SK-N-SH treated with all-trans-retinoic acid at 6 μM for 48 hours (cell line): ENCODE data around the gene DLX1.

Experiments used
- ATAC-seq: fragments of 200-7000 bp; cut with Tn5 transposase; 3 replicates; pipeline ENCODE4 v1.9.1; 2020; ENCODE audit warnings: mild to moderate bottlenecking, moderate library complexity
- ARNTL ChIP-seq: fragments of 450-650 bp; formaldehyde crosslinking; IDR thresholded peaks from 2 replicates; pipeline ENCODE4 v1.5.0; 2020; ENCODE audit warnings: low read depth, mild to moderate bottlenecking, moderate library complexity, borderline replicate concordance
- BACH2 ChIP-seq: fragments of 250-450 bp; sonication (Bioruptor Pico); IDR thresholded peaks from 2 replicates; pipeline ENCODE4 v1.9.0; 2021; ENCODE audit warnings: mild to moderate bottlenecking, borderline replicate concordance
- CREB5 ChIP-seq: fragments of 250-450 bp; sonication (Bioruptor Pico); IDR thresholded peaks from 2 replicates; pipeline ENCODE4 v1.5.1; 2020; ENCODE audit warnings: low read depth, mild to moderate bottlenecking, moderate library complexity
- CSDC2 ChIP-seq: fragments of 250-450 bp; sonication (Bioruptor Pico); IDR thresholded peaks from 2 replicates; pipeline ENCODE4 v1.5.0; 2020; ENCODE audit warnings: mild to moderate bottlenecking, moderate library complexity
- GLIS3 ChIP-seq: fragments of 250-450 bp; sonication (Bioruptor Pico); IDR thresholded peaks from 2 replicates; pipeline ENCODE4 v1.5.0; 2020; ENCODE audit warnings: mild to moderate bottlenecking, moderate library complexity
- ISL1 ChIP-seq: fragments of 250-450 bp; sonication (Bioruptor Pico); IDR thresholded peaks from 2 replicates; pipeline ENCODE4 v2.1.2; 2022; ENCODE audit warnings: mild to moderate bottlenecking, moderate library complexity
- OSR1 ChIP-seq: fragments of 250-450 bp; sonication (Bioruptor Pico); IDR thresholded peaks from 2 replicates; pipeline ENCODE4 v1.8.0; 2022; ENCODE audit warnings: moderate library complexity, mild to moderate bottlenecking, inconsistent platforms
- PATZ1 ChIP-seq: fragments of 250-450 bp; sonication (Bioruptor Pico); IDR thresholded peaks from 2 replicates; pipeline ENCODE4 v1.8.0; 2020; ENCODE audit warnings: mild to moderate bottlenecking, moderate library complexity, borderline replicate concordance
- PPARA ChIP-seq: fragments of 250-450 bp; sonication (Bioruptor Pico); IDR thresholded peaks from 2 replicates; pipeline ENCODE4 v1.5.0; 2020; ENCODE audit warnings: mild to moderate bottlenecking, borderline replicate concordance
- RARB ChIP-seq: fragments of 250-450 bp; sonication (Bioruptor Pico); IDR thresholded peaks from 2 replicates; pipeline ENCODE4 v1.8.0; 2021; ENCODE audit warnings: mild to moderate bottlenecking, moderate library complexity
- SNAI2 ChIP-seq: fragments of 250-450 bp; sonication (Bioruptor Pico); IDR thresholded peaks from 2 replicates; pipeline ENCODE4 v1.5.0; 2020; ENCODE audit warnings: mild to moderate bottlenecking, moderate library complexity
- TCF4 ChIP-seq: fragments of 250-450 bp; sonication (Bioruptor Pico); IDR thresholded peaks from 2 replicates; pipeline ENCODE4 v1.8.0; 2021; ENCODE audit warnings: mild to moderate bottlenecking, moderate library complexity, borderline replicate concordance
- TOX ChIP-seq: fragments of 250-450 bp; sonication (Bioruptor Pico); IDR thresholded peaks from 2 replicates; pipeline ENCODE4 v1.8.0; 2021; ENCODE audit warnings: mild to moderate bottlenecking, moderate library complexity, borderline replicate concordance
- ZFP3 ChIP-seq: fragments of 250-450 bp; sonication (Bioruptor Pico); IDR thresholded peaks from 2 replicates; pipeline ENCODE4 v1.5.0; 2020; ENCODE audit warnings: mild to moderate bottlenecking, moderate library complexity
- ZFP30 ChIP-seq: fragments of 450-650 bp; formaldehyde crosslinking; IDR thresholded peaks from 2 replicates; pipeline ENCODE4 v1.5.0; 2022; ENCODE audit warnings: mild to moderate bottlenecking, moderate library complexity
- ZNF565 ChIP-seq: fragments of 450-650 bp; formaldehyde crosslinking; conservative IDR thresholded peaks from 2 replicates; pipeline ENCODE4 v1.5.0; 2020; ENCODE audit warnings: low read depth, mild to moderate bottlenecking, moderate library complexity
- ZNF70 ChIP-seq: fragments of 450-650 bp; formaldehyde crosslinking; IDR thresholded peaks from 2 replicates; pipeline ENCODE4 v1.5.0; 2020; ENCODE audit warnings: mild to moderate bottlenecking, moderate library complexity
- ZNF8 ChIP-seq: fragments of 450-650 bp; formaldehyde crosslinking; IDR thresholded peaks from 2 replicates; pipeline ENCODE4 v1.5.0; 2020; ENCODE audit warnings: mild to moderate bottlenecking, moderate library complexity
- TF ChIP-seq, protein P1 (sequence below): fragments of 250-450 bp; sonication (Bioruptor Pico); IDR thresholded peaks from 2 replicates; pipeline ENCODE4 v1.5.0; 2020; ENCODE audit warnings: mild to moderate bottlenecking, moderate library complexity
- TF ChIP-seq, protein P2 (sequence below): fragments of 250-450 bp; sonication (Bioruptor Pico); IDR thresholded peaks from 2 replicates; pipeline ENCODE4 v1.8.0; 2021; ENCODE audit warnings: low read depth, mild to moderate bottlenecking, moderate library complexity, borderline replicate concordance
- TF ChIP-seq, protein P3 (sequence below): fragments of 250-450 bp; sonication (Bioruptor Pico); IDR thresholded peaks from 2 replicates; pipeline ENCODE4 v1.5.1; 2021; ENCODE audit warnings: mild to moderate bottlenecking, moderate library complexity

Gene DLX1

GRCh38 chr2:172088245-172089004 is 3.1 kb downstream of the DLX1 start:
- no peak for ATAC-seq
- TF ChIP-seq SNAI2 (CRISPR knock-in tag) = no peak

- TF ChIP-seq BACH2 (CRISPR knock-in tag) (no peak), ARNTL (CRISPR knock-in tag) (no peak), ZNF8 (CRISPR knock-in tag) (no peak), CSDC2 (no peak), TCF4 (CRISPR knock-in tag) (no peak), CREB5 (CRISPR knock-in tag) (no peak), RARB (CRISPR knock-in tag) (no peak), ZNF70 (no peak)
- TF ChIP-seq, protein P1, sequence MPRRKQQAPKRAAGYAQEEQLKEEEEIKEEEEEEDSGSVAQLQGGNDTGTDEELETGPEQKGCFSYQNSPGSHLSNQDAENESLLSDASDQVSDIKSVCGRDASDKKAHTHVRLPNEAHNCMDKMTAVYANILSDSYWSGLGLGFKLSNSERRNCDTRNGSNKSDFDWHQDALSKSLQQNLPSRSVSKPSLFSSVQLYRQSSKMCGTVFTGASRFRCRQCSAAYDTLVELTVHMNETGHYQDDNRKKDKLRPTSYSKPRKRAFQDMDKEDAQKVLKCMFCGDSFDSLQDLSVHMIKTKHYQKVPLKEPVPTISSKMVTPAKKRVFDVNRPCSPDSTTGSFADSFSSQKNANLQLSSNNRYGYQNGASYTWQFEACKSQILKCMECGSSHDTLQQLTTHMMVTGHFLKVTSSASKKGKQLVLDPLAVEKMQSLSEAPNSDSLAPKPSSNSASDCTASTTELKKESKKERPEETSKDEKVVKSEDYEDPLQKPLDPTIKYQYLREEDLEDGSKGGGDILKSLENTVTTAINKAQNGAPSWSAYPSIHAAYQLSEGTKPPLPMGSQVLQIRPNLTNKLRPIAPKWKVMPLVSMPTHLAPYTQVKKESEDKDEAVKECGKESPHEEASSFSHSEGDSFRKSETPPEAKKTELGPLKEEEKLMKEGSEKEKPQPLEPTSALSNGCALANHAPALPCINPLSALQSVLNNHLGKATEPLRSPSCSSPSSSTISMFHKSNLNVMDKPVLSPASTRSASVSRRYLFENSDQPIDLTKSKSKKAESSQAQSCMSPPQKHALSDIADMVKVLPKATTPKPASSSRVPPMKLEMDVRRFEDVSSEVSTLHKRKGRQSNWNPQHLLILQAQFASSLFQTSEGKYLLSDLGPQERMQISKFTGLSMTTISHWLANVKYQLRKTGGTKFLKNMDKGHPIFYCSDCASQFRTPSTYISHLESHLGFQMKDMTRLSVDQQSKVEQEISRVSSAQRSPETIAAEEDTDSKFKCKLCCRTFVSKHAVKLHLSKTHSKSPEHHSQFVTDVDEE (CRISPR knock-in tag) = no peak
- ATAC-seq = no peak
Measured at GRCh38 chr2:172089005-172089504, 3.7 kb downstream of the DLX1 start.

DNA sequence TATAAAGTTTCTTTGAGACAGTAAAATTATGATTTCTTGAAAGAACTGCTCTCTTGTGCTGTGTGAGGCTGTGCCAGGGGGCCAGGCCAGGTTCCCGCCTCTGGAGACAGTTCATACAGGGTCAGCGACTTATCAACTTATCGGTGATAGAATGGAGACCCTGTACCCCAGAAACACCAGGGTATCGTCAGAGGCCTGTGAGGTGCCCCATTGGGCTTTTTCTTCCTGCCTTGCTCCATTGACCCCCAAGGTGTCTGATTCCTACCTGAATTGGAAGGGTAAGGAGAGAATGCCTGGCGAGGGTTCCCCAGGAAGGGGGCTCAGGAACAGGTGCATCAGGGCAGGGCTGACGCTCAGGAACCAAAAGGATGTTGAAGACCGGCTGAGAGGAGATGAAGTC is 4.3 kb downstream of the DLX1 start:
- TF ChIP-seq PATZ1 = no peak
- no peak for TF ChIP-seq CREB5 (CRISPR knock-in tag)
- no peak for TF ChIP-seq ZNF565 (CRISPR knock-in tag)
- no peak for ATAC-seq

DNA sequence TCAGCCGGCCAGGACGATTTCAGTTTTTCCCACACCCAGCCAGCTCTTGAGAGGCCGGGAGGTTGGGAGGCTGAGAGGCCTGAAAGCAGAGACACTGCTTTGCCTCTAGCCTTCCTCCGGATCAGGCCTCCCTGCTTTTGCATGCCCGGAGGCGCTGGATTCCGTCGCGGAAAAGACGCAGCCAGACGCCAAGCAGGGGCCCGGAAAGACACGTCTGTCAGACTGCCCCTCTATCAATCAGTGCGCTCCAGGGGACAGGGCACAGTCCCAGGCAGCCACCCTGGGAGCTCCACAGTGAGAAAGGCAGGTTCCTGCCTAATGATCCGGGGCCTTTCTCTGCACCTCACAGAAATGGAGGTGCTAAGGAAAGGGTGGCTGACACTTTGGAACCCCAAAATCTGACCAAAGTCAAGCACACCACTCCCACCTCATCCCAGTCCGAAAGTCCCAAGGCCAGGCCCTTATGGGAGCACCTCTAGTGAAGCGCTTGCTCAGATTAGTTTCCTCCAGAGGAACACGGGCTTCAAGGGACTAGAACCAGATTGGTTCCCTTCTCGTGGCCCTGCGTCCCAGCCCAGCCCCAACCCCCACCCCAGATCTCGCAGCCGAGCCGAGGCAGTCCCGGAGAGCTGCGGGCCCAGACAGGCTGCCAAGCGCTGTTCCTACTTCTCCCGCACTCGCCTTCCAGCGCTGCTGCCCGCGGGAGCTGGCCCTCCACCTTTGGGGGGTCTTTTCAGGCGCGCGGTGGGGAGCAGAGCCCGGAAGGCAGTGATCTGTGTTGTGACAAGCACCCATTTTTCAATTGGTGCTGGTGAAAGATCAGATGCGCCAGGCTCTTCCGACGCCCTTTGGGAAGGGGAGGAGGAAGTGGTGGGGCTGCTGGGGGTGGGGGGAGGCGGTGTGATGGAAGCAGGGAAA is 5.0 kb downstream of the DLX1 start:
- ATAC-seq = no peak
- TF ChIP-seq TCF4 (CRISPR knock-in tag) = no peak
- no peak for TF ChIP-seq ARNTL (CRISPR knock-in tag)
- TF ChIP-seq ZFP3 (CRISPR knock-in tag) = no peak
- TF ChIP-seq, protein P2, sequence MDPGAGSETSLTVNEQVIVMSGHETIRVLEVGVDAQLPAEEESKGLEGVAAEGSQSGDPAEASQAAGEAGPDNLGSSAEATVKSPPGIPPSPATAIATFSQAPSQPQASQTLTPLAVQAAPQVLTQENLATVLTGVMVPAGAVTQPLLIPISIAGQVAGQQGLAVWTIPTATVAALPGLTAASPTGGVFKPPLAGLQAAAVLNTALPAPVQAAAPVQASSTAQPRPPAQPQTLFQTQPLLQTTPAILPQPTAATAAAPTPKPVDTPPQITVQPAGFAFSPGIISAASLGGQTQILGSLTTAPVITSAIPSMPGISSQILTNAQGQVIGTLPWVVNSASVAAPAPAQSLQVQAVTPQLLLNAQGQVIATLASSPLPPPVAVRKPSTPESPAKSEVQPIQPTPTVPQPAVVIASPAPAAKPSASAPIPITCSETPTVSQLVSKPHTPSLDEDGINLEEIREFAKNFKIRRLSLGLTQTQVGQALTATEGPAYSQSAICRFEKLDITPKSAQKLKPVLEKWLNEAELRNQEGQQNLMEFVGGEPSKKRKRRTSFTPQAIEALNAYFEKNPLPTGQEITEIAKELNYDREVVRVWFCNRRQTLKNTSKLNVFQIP (CRISPR knock-in tag) = no peak
- TF ChIP-seq, protein P3, sequence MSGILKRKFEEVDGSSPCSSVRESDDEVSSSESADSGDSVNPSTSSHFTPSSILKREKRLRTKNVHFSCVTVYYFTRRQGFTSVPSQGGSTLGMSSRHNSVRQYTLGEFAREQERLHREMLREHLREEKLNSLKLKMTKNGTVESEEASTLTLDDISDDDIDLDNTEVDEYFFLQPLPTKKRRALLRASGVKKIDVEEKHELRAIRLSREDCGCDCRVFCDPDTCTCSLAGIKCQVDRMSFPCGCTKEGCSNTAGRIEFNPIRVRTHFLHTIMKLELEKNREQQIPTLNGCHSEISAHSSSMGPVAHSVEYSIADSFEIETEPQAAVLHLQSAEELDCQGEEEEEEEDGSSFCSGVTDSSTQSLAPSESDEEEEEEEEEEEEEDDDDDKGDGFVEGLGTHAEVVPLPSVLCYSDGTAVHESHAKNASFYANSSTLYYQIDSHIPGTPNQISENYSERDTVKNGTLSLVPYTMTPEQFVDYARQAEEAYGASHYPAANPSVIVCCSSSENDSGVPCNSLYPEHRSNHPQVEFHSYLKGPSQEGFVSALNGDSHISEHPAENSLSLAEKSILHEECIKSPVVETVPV = no peak
- TF ChIP-seq RARB (CRISPR knock-in tag) = no peak
- TF ChIP-seq PATZ1 = no peak
- TF ChIP-seq OSR1 = no peak
- TF ChIP-seq ZFP30 (CRISPR knock-in tag) = no peak
- TF ChIP-seq PPARA (CRISPR knock-in tag) = no peak
- no peak for TF ChIP-seq GLIS3 (CRISPR knock-in tag)
- TF ChIP-seq ISL1 (CRISPR knock-in tag) = no peak
- no peak for TF ChIP-seq TOX
